GM19043 (cell line): Measurements from ENCODE around the gene CCDC9B.
A peak's percentile ranks its signal among the peaks of the same experiment; 100 is the strongest.

Experiments
- ATAC-seq: cut with Tn5 transposase; IDR thresholded peaks from one replicate; pipeline ENCODE4 v1.9.1; 2021; ENCODE audit warnings: low read depth; ENCODE audit not compliant: unreplicated experiment

Gene CCDC9B

DNA sequence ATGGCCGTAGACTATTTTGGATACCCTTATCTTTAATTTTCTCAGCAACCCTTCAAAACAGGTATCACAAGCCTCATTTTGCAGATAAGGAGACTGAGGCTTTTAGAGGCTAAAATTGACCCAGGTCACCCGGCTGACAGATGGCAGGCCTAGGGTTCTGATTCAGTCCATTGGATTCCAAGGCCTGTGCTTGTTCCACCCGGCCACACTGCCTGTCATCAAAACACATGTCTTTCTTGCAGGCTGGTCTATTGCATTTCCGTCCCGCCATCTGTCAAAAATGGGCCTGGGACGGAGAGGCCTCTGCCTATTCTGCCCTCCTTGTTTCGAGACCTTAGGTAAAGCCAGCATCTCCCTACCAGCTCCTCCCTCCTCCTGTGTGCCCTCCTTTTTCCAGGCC, 9.1 kb downstream of the CCDC9B start:
- ATAC-seq: no peak

DNA sequence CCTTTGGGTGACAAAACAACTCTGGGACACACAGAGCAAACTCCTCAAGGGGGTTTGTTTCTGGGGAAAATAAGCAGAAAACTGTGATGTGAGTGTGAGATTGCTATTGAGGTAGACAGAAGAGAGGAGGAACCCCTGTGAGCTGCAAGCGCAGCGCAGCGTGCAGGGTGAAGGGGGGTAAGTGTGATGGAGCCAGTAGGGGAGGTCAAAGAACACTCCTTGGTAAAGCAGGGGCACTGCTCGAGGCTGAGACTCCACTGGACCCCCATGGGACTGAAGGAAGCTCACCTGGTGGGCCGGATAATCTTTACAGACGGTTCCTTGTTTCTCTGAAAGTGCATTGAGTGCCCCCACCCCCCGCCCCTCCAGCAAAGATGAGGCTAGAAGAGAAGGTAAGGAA, 9.7 kb downstream of the CCDC9B start:
- no peak for ATAC-seq

DNA sequence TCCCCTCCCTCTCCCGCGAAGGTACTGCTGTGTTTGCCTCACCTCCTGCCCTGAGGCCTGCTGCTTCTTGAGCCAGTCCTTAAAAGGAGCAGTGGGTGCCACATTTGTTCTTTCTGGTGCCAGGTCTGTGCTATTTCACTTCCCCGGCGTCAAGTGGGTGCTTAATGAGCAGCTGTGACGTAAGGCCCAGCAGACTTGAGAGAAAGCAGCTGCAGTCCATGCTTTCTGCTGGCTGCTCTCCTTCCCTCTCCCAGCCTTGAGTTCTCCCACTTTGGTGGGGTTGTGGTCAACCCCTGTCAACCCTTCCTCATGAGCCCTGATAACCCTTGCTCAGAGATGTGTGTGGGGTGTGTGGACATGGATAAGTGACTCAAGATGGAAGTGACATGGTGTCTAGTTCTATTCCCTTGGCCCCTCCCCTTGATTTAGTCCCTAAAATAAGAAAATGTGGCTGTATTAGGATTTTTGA, 10.3 kb downstream of the CCDC9B start:
- no peak for ATAC-seq

DNA sequence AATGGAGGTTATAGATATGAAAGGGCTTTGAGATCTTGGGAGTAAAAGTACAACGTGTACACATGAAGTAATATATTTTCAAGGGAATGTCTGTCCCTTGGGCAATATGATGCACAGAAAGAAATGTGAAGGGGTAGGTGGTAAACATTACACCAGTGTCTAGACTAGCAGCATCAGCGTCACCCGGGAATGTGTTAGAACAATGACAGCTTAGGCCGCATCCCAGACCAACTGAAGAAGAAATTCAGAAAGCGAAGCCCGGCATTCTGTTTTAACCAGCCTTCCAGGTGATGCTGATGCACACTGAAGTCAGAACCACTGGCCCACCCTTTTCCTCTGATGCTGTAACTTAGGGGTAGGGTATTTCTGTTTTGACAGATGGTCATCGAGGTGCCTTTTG, 10.9 kb downstream of the CCDC9B start:
- no peak for ATAC-seq

DNA sequence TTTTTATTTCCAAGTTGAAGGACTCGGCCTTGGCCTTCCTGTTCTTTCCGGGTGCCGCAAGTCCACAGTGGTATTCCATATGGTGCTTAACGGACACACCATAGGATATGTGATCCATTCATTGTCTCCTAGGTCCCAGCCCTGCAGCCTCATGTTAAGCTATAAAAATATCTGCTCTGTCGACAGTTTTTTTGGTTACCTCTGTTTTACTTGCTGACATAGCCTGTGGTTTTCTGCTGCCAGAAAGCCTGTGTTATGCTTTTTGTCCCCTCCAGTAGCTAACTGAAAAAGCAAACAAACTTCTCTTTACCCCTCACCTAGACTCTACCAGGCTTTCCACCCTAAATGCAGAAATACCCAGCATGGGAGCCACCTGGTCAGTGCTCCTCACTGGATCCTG, 12.0 kb downstream of the CCDC9B start:
- no peak for ATAC-seq

DNA sequence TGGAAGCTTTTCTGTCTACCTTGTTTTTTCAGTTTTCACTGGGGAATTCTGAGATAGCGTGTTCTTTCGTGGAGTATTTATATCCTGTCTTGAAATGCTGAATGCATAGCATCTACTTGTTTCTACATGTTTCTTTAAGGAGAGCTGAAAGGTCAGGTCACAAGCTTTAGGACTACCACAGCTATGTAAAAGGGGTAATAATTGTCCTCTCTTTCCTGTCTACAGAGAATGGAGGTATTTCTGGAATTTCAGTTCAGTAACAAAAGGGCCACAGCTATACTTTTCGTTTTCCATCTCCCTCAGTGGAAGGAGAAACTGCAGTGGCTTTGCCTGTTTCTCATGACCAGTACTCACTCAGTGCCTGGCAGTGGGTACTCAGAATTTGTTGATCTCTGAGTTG, 12.6 kb downstream of the CCDC9B start:
- ATAC-seq: no peak

DNA sequence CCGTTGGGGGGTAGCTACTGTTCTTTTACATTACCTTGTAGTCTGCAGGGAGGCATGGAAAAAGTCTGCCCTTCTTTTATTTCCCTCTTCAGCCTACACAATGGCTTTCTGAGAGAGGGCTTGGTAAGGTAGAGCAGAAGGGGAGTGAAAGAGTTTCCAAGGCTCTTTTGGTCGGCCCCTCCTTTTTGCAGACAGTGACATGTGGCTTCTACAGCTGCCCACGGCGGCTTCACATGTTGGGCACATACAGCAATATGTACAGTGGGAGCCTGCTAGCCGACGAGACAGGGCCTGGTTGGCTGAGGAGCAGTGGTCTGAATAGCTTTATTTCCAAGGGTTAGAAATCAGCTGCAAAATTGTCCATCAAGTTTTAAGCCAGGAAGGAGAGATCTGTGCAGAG, 13.3 kb downstream of the CCDC9B start:
- ATAC-seq: no peak

DNA sequence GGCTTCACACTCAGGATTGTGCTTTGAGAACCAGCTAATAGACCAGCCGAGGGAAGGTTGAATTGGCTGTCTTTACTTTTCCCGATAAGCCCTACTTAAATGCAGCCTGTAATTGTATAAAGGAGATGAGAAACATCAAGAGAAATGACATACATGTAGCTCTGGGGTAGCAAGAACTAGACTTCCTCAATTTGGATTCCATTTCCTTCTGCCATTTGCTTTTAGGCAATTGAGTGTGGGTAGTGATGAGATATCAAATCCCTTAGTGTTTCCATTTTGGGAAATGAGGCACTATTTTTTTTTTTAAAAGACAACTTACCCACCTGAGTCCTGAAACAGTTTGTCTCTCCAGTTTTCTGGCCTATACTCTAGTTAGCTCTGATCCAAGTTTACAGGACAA, 15.0 kb downstream of the CCDC9B start:
- ATAC-seq: no peak

DNA sequence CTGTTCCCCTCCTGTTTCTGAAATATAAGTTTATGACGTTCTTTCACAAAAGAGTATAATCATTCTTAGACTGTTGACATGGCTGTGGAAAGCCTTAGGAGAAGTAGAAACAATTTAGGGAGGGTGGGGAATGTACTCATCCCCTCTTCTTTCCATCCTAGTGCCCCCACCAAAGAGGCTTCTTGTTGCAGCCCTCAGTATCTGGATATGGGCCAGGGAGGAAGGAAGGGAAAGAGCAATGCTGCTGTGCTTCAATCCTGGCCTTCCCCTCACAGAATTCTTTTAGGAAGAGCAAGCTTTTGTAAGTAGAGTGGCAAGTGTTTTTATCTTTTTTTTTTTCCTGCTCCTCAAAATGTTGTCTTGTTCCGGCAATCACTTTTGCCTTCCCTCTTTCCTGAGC, 15.6 kb downstream of the CCDC9B start:
- ATAC-seq: no peak

DNA sequence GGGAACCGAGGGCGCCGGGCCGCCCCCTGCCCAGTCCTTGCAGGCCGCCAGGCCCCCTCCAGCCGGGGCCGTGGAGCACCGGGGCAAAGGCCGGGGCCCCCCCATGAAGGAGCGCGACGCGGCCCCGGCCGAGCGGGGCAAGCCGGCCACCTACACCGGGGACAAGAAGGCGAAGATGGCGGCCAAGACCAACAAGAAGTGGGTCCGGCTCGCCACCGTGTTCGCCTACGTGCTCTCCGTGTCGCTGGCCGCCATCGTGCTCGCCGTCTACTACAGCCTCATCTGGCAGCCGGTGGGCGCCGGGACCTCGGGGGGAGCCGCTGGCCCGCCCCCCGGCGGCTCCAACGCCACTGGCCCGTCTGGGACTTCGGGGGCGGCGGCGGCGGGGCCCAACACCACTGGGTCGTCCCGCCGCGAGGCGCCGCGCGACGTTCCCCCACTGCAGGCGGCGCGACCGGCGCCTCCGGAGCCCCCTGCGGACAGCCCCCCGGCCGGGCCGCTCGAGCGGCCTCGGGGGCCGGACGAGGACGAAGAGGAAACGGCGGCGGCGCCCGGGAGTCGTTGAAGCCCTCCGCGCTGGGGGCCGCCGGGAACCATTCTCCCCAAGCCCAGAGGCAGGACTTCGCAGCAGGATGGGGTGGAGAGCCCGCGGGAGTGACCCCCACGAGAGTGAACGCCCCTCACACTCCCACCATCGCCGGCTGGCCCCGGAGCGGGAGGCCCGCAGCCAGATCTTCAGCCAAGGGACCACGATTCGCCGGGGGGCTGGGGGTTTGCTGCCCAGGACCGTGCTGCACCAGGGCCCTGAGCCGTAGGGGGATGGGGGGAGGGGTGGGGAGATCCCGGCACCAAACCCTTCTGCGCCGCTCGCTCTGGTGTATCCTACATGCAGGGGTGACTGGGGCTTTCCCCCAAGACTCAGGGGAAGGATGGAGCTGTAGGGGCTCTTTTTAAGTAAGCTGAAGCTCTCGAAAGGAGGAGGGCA, 16.5 kb downstream of the CCDC9B start:
- no peak for ATAC-seq

DNA sequence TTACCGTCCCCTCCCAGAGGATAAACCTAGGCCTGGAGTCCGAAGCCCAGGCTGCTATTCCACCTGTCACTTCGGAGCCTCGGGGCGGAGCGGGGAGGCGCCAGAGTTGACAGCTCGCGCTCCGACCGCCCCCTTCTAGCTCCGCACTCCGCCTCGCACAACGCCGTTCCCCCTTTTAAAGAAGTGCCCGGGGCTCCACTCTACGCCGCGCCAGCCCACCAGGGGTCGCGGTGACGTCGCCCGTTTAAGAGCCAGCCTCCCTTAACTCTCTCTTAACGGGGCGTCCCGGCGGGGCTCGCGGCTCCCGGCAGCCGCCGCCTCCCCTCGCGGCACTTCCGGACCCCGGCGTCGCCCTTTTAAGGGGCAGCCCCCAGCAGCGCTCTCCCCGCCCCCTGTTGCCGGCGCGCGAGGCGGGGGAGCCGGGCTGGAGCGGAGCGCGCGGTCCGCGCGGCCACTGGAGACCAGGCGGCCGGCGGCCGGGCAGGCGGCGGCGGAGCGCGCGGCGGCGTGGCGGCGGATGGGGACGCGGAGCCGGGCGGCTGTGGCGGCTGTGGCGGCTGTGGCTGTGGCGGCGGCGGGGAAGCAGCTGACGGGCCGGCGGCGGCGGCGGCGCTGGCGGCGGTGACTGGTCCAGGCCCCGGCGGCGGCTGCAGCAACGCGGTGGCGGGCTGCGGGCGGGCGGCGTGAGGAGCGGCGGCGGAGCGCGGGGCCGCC, 17.3 kb downstream of the CCDC9B start, which contains the start of gene INAFM2:
TSS of gene INAFM2 (plus strand) at position 454 of the 714 bp plus-strand sequence. CDS start 364 bp downstream, outside the sequence.
- peak; percentile 86 for ATAC-seq

DNA sequence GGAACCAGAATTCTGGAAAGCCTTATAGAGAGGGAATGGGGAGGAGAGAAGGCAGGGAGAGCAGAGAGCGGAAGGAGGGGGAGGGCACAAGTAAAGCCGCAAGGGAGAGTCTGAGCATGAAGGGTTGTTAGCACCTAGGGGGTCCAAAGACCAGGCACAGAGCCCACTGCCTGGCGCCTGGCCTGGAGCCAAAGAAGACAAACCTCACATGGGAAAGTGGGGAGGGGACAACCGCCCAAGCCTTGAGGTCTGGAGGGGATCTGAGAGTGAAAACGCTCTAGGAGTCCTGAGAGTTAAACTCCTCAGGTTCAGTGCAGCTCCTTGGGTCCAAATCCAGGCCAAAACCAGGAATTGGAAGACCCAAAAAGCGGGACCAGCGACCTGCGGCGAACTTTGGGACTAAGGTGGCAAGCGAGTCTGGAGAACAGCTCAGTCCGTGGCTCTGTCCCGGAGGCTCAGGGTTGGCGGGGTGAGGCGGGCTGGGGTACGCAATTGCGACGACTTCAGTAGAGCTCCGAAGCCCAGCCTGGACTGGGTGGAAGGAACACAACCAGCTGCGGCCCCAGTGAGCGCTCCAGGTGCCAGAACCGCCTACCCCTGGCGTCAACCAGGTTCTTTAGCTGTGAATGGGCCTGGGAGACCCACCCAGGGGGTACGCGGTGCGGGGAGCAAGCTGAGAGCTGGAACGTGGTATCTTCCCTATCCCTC, 18.1 kb downstream of the CCDC9B start:
- ATAC-seq: no peak

DNA sequence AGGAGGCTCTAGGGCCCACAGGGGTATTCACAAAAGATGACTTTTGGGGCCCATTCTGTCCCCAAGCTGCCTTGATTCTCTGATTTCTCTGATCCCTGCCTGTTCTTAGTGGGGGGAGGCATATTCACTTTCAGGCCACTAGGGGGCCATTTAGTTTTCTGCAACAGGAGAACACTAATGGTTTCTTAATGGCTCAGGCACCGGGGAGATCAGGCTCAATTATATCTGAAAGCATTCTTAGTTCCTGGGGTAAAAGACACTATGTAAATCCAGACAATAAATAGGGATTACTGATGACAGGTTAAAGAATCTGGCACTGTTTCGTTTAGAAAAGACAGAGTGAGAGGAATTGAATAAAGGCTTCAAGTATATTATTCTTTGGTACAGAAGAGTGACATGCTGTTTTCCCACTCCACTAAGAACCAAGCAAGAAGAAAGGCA, 19.8 kb downstream of the CCDC9B start:
- no peak for ATAC-seq

DNA sequence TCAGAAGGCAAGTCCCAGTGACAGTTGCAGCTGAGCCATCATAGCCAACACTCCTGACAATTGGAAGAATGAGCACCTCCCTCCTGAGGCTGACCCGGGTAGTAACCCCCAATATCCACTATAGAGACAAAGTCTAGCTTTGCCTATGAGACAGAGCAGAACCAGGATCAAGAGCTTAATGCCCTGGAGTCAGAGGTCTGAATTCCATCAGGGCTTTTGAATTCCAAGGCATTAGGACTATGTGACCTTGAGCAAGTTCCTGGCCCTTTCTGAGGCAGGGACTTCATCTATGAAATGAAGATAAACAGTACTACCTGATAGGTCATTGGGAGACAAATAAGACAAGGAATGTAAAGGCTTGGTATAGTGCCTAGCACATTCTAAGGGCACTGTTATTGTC, 20.3 kb downstream of the CCDC9B start:
- ATAC-seq: no peak

DNA sequence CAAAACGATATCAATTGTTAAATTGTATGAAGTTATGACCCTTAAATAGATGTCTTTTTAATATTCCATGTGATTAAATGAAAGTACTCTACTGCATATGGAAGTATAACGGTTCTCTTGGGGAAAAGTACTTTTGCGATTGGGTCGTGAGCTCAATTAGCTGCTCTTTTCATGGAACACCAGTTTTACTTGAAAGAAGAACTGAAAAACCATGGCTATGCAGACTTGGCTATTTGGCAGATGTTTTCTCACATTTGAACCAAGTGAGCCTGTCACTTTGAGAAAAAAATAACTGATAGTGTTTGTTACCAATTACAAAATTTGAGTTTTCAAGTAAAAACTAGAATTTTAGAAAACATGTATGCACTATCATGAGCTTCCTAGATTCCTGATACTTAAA, 23.2 kb downstream of the CCDC9B start:
- ATAC-seq: no peak

DNA sequence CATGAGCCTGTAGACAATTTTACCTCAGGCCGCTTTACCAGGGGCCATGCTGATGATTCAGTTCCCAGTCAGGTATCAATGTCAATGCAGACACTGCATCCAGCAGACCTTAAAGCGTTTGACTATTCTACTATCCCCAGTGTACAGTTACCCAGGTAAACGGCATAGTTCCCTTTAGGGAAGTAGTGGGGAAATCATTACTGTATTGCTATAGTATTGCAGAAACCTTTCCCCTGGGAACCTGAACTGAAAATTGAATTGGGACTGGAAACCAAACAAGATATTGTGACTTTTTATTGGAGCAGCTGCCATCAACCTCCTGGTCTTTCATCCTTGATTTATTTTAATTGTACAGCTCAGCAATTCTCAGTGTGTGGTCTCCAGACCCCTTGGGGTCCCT, 23.8 kb downstream of the CCDC9B start:
- no peak for ATAC-seq

DNA sequence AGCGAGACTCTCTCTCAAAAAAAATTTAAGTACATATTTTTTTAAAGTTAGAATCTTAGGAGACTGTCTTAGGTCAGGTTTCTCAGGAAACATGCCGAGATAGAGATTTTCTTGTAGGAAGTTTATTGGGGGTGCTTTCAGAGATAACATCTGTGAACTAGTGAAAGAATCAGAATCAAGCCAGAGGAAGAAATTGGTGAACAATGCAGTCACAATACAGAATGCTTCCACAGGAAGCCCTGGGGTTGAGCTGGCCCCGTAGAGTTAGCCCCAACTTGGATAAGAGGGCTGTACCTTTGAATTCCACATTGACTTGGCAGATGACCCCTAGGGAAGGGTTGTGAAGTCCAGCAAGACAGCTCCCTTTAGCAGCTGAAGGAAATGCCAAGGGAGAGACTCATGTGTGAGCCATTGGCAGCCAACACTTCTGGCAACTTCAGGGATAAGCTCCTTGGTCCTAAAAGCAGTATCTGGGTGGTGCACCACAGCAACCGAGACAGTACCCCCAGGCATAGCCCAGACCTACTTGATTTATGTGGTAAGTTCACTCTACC, 25.9 kb downstream of the CCDC9B start:
- ATAC-seq: no peak

DNA sequence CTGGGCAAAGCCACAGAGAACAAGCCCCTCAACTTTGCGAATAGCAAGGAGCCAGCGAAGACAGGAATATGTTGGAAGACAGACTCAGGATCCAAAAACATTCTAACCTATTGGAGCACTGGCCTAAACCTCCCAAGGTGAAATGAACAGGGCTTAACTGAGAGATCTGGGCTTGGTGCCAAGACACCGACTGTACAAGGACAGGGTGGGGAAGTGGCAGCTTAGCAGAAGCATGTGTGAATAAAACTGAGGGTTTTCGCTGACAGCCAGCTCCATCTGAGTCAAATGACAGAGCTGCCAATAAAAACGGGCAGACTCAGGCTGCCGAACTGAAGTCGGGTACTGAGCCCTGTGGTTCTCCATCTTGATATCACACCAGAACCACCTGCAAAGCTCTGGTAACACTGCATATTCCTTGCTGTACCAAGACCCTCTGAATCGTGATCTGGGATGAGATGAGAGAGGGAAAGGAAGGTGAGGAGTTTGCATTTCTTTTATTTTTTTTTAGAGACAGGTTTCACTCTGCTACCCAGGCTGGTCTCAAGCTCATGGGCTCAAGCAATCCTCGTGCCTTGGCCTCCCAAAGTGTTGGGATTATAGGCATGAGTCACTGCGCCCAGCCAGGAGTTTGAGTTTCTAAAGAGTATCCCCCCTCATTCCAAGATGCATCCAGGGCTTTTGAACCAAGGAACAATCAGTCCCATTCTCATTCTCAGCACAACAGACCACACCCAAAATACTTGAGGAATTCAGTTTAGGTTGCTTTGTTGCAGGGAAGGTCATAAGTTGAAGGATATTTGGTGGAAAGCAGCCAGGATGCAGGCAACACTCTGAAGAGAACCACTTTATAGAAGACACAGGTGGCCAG, 27.0 kb downstream of the CCDC9B start:
- ATAC-seq: no peak

DNA sequence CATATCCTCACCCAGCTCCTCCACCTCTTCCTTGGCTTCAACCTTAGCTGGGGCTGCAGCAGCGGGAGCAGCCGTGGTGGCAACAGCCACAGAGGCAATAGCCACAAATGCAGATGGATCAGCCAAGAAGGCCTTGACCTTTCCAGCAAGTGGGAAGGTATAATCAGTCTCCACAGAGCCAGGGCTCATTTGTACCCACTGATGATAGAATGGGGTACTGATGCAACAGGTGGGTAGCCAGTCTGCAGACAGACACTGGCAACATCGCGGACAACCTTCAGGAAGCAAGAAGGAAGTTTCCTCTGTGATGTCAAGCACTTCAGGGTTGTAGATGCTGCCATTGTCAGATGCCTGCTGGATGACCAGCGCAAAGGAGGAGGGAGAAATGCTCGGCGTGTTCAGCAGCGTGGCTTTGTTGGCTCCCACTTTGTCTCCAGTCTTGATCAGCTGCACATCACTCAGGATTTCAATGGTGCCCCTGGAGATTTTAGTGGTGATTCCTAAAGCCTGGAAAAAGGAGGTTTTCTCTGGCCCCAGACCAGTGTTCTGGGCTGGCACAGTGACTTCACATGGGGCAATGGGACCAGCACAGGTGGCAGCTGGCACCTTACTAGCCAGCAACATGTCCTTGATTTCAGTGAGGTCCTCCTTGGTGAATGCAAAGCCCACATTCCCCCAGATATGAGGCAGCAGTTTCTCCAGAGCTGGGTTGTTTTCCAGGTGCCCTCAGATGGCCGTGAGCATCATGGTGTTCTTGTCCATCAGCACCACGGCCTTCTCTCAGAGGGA, 28.2 kb downstream of the CCDC9B start:
- ATAC-seq: no peak
